Effector CD8-positive, alpha-beta T cell (primary cell): Measurements from ENCODE around the gene VPS13D.
"Not testable (repeated sequence)": the region's sequence is repeated elsewhere in the genome, so short reads cannot be mapped to it uniquely, and the experiment has no call there.

Experiments
- DNase-seq: peaks from one replicate; lab custom pipeline; 2025; lab: John Stamatoyannopoulos, UW

VPS13D gene

GRCh38 chr1:12285496-12286143 is 55.8 kb downstream of the VPS13D start:
- DNase-seq: no peak

GRCh38 chr1:12287869-12288268 is 58.0 kb downstream of the VPS13D start:
- DNase-seq: no peak

GRCh38 chr1:12290828-12291227 is 61.0 kb downstream of the VPS13D start:
- no peak for DNase-seq

DNA sequence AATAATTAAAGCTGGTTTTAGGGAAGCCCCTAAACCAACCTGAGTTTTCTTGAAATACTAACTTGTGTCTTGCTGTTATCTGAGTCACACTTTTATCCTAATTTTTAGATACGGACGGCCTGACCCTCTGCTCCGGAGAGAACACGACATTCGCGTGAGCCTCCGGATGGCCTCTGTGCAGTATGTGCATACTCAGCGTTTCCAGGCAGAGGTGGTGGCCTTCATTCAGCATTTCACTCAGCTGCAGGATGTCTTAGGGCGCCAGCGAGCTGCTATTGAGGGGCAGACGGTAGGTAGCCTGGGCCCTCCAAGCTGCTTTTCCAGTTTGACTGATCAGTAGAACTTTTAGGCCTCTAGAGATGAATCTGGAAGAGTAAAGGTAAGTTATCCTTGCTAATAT is 63.6 kb downstream of the VPS13D start:
- DNase-seq: no peak

DNA sequence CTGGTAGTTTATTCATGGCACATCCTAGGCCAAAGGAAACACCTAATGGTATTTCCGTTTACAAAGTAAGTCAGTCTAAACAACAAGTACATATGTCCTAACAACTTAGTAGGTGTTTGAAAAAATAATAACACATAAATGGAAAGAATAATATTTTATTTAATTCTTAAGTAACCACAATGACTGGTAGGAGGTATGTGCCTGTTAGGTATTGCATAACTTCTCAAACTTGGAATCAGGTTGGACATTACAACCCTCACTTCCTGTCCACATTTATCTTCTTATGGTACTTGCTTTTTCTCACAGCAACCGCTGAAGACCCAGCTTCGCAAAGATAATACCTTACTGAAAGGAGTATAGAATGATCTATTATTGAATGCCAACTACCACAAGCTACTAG is 64.2 kb downstream of the VPS13D start:
- no peak for DNase-seq

DNA sequence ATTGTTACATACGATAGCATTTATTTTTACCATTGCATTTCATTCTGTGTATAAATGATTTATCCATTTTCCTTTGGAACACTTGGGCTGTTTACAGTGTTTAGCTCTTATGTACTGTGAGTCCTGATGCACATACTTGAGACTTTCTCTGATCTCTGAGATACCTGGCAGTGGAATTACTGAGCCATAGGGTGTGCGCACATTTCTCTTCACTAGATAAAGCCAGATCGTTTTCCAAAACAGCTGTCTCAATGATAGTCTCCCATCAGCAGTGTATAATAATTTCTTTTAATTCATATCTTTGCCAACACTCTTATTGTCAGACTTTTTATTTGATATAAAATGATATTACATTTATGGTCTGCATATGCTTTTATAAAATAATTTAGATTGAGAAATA is 66.2 kb downstream of the VPS13D start:
- DNase-seq: no peak

- DNase-seq: no peak
Measured at GRCh38 chr1:12296623-12297022, 66.8 kb downstream of the VPS13D start.

DNA sequence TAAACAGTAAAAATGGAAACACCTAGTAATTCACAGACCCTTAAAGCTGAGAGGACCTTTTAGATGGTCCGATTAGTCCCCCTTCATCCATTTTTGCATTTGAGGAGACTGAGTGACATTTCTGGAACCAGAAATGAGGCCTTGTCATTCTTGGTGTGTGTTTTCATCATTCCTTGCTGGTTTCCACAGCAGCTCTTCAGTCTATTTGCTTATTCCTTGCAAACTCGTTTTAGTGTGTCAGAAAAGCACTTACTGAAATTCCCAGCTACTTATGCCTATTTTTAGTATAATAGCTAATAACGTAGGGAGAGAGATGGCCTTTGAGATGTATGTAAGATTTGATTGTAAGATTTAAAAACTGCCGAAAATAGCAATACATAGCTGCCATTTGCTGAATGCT is 70.9 kb downstream of the VPS13D start:
- DNase-seq: no peak

DNA sequence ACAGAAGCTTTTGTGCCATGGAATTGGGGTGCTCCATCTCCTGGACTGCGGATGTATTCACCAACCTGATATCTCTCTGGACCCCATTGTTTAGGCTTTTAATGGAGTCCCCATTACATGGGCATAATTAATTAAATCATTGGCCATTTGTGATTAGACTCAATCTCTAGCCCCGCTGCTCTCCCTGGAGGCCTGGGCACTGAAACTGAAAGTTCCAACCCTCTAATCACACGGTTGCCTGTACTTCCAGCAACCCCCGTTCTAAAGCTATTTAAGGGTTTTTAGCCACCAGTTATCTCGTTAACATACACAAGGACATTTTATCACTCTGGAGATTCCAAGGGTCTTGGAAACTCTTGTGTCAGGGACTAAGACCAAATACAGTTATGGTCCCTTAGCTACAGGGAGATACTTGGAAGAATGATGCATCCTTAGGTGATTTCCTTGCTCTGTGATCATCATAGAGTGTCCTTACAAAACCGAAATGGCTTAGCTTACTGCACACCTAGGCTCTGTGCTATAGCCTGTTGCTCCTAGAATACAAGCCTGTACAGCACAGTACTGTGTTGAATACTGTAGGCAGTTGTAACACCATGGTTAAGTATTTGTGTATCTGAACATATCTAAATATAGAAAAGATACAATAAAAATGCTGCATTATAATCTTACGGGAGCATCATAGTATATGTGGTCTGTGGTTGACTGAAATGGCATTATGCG is 71.8 kb downstream of the VPS13D start:
- no peak for DNase-seq

DNA sequence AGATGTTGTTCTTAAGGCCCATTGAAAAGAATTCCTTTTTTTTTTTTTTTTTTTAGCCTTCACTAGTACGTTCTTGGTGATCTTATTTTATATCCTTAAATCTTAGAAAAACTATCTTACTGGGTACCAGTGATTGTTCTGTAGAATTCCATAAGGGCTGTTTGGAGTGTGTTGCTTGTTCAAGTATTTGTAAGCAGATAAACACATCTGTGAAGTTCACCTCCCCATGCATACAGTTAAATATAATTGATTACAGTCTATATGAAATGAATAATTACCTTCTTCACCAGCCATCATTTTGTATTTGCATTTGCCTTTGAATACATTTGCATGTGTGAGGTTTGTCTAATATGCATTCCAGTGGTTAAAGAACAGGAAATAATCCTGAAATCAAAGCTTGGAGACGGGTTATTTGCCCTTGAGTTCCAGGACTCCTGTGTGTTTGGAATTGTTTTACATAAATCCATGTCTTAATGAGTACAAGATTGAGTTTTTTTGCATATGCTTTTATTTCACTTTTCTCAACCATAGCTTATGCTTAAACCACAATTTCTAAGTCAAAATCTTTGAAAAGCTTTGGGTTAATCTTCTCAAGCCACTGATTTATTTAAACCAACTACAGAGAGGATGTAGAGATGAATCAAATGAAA is 73.1 kb downstream of the VPS13D start:
- DNase-seq: no peak

DNA sequence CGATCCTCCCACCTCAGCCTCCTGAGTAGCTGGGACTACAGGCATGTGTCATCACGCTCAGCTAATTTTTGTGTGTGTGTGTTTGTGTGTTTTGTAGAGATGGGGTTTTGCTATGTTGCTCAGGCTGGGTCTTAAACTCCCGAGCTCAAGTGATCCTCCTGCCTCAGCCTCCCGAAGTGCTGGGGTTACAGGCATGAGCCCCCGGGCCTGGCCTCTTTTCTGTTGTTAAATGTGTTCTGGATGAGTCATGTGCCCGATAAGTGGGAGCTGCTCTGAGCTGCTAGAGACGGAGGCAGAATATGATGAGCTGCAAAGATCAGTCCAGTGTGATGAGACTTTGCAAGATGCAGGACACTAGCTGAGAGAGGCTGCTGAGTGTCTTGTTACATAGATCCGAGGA is 75.5 kb downstream of the VPS13D start:
- DNase-seq: no peak

- no peak for DNase-seq
Measured at GRCh38 chr1:12309783-12310742, 80.2 kb downstream of the VPS13D start.

GRCh38 chr1:12314333-12314903 is 84.6 kb downstream of the VPS13D start:
- DNase-seq: no peak

DNA sequence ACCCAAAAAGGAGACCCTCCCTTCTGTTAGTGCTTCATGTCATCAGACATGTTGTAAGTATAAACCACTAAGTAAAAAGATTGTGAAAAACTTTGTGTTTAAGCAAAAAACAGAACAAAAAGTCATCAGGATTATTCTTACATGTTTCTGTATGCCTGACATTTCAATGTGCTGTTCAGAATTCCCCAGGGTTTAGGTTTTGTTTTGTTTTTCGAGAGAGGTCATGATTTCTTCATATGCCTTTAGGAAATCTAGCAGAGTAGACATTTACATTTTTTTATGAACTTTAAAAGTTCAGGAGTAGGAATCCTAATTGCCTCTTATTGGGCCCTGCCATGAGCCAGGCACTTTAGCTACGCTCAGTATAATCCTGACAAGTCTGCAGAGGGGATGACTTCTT is 85.3 kb downstream of the VPS13D start:
- DNase-seq: no peak

DNA sequence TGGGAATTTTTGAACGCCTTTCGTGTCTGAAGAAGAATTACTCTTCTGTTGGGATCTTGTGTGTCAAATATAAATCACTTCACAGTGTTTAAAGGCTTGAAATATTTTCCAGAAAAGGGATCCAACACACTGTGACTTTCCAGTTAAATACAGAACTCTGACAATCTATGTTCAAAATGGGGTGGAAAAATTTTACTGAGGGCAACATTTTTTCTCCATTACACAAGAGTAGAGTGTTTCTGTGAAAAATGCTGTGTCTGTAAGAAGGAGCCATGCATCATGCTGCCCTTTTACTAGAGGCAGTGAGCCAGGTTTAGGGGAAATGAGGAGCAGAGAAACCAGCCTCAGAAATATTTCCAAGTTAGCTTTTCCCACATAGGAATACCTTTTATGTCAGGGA is 86.5 kb downstream of the VPS13D start:
- no peak for DNase-seq

DNA sequence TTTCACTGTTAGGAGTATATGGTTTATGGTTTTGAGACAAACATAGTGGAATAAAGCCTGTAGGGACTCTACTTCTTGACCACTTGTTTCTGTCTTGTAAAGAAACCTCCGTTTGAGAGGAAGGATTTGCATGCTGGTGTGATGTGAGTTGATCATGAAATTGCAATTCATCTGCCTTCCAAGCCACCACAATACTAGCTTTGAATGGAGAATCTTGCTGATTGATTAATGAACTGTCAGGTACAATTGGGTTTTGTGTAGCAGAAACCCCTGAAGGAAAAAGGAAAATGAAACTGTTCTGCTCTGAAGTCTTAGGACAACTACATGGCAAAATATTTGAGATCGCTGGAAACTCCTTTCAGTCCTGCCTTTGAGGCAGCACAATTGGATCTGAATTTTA is 90.7 kb downstream of the VPS13D start:
- DNase-seq: no peak

DNA sequence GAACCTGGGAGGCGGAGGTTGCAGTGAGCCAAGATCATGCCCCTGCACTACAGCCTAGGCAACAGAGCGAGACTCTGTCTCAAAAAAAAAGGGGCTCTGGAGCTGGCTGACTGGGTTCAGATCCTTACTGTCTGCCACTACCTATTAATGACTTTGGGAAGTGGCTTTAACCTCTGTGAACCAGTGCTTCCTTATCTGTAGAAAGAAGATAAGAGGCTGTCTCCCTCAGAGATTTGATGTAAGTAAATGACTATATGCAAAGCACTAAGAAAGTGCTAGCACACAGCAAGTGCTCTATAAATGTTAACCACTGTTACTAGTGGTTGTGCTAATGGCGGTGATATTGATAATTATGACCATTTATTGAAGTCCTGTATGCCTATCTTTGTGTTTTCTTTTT is 94.6 kb downstream of the VPS13D start:
- no peak for DNase-seq

GRCh38 chr1:12324973-12325372 is 95.1 kb downstream of the VPS13D start:
- DNase-seq: not testable (repeated sequence)

DNA sequence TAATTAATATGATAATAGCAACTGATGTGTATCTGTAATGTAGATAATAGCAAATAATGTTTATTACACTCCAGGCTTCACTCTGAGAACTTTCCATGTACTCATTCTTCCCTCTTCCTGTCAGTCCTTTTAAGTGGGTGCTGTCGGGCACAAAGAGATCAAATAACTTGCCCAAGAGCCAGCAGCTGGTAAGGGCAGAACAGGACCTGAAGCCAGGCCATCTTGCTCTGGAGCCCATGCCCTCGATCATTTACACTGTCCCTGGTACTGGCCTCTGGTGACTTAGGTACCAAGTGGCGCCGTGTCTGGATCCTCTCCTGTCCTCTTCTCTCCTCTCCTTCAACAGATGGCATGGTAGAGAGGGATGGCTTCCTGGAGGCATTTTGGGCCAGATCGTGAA is 97.2 kb downstream of the VPS13D start:
- DNase-seq: no peak

DNA sequence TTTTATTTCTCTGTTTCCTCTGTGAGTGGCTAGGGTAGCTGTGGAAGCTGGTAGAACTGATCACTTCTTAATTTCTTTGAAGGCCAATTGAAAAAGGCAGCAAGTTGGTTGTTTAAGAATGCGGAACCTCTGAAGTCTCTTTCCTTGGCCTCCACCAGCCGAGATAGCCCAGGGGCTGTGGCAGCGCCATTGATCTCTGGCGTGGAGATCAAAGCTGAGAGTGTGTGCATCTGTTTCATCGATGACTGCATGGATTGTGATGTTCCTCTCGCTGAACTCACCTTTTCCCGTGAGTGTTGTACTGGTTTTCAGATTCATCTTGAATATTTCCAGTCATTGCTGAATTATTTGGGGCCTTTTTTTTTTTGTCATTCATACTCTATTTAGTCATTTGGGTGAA is 97.7 kb downstream of the VPS13D start:
- no peak for DNase-seq

DNA sequence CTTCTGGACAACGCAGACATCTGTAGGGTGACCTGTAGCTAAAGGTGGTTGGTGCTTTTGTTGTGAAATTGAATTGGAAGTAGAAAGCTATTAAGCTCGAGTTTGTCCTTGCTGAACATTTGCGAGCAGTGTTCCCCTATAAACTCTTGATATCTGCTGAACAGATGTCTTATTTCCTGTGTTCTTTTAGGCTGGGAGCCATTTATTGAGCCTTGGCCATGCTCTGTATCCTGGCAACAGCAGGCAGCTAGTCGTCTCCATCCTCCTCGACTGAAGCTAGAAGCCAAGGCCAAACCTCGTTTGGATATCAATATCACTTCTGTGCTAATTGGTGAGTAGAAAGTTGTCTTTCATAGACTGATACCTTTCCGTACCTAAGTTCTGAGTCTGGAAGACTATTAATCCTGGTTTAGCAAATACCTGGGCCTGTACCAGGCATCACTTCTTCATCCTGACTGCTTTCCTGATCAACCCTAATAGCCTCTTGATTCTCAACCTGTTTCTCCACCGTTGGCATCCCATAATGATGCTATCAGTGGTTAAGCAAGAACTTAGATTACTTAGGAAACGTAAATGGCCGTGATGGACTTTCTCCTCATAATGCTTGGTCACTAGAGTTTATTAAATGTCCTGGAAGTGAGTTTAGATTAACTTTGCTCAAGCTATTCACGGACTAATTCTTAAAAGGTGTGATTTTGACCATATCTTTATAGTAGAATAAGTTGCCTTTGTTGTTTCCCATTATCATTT is 103.4 kb downstream of the VPS13D start:
- no peak for DNase-seq
